ENCODE measurements around the gene SHANK1.
A peak's percentile ranks its signal among the peaks of the same experiment; 100 is the strongest.

SHANK1 gene

DNA sequence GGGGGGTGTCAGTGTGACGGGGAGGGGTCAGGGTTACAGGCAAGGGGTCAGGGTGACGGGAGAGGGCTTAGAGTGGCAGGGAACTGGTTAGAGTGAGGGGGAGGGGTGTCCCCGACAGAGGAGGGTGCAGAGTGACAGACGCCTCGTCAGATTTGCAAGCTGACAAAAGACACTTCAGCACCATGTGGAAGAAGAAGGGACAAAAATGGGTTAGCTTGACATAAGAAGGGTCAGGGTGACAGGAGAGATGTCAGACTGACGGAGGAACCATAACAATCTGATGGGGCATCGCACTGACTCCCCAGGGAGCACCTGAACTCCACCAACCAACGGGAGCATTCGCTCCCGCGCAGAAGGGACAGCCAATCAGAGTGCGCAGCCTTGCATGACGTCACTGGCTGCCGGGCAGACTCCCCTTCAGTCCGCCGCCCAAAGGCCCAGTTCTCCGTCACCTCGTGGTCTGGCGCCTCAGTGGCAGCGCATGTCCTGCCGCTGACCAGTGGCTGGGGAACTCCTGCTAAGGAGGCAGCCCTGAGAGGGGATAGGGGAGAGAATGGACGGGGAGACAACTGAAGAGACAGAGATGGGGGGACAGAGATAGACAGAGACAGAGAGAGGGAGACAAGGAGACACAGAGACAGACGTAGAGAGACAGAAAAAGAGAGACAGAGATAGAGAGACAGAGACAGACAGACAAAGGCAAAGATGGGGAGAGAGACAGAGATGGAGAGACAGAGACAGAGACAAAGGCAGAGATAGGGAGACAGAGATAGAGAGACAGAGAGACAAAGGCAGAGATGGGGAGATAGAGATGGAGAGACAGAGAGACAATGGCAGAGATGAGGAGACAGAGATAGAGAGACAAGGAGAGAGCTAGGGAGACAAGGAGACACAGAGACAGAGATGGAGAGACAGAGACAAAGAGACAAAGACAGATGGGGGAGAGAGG is 40.2 kb downstream of the SHANK1 start:
- peak; percentile 47 for DNase-seq

DNA sequence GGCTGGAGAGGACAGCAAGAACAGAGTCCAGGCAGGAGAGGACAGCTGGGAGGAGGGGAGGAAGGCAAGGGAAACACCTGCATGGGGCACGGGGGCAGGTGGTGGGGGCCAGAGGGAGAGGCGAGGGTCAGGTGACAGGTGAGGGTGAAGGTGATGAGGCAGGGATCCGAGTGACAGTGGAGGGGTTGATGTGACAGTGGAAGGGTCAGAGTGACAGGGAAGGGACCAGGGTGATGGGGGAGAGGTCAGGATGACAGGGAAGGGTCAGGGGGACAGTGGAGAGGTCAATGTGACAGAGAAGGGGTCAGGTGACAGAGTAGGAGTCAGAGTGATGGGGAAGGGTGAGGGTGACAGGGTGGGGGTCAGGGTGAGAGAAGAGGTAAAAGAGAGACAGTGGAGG is 41.3 kb downstream of the SHANK1 start:
- DNase-seq = no peak

DNA sequence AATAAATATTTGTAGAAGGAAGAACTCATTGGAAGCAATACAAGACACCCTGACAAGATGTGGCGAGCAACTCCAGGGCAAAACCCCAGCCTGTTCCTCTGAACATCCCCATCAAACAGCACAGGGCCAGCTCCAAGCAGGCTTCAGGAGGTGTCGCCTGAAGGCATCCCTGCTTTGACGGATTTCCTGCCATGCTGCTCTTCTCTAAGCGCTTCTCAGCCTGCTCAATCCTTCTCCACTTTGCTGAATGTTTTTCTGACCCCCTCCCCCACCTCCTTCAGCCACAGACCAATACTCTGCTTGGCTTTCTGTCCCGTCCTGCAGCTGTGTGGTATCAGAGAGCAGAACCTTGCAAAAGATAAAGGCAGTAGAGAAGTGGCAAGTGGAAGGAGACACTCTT is 42.0 kb downstream of the SHANK1 start:
- no peak for DNase-seq

DNA sequence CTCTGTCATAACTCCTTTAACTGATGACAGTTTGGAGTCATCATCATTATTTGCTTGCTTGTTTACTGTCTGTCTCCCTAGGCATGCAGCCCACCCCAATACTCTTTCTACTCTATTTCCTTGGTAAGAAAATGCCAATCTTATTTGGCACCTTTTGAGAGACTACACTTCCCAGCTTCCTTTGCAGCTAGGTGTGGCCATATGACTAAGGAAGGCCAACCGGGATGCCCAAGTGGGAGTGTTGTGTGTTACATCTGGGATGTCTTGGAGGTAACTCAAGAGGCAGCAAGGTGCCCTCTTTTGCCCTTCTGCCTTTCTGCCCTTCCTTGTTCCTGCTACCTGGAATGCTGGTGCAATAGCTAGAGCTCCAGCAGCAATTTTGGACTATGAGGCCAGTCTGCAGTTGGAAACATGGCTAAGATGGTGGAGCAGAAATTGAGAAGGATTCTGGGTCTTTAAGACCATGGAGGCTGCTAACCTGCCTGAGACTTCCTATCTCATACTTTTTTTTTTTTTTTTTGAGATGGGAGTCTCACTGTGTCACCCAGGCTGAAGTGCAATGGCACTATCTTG is 42.9 kb downstream of the SHANK1 start:
- no peak for DNase-seq

DNA sequence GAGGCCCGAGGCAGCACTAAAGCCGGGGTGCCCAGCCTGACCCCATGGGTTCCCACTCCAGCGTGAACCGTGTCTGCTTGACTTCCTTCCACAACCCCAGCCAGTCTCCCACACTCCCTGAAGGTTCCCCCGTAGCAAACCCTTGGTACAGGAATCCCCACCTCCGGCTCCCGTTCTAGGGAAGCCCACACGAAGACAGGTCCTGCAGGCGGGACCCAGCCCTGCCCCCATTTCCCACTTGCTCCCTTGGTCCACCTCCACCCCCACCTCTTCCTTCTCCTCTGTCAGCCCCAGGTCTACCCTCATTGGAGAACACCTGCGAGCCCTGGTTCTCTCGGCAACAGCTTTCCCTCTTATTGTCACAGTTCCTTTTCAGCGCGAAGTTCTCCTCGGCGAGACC is 46.5 kb downstream of the SHANK1 start:
- no peak for DNase-seq

DNA sequence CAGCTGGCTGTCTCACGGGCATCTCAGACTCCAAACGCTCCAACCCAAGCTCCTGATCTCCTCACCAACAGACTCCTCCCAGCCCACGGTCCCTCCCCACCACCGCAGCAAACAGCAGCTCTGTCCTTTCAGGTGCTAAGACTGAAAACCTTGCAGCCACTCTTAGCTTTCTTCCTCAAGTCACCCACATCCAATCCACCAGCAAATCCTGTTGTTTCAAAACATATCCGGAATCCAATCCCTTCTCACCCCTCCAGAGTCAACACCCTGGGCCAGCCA is 49.6 kb downstream of the SHANK1 start:
- DNase-seq = no peak

DNA sequence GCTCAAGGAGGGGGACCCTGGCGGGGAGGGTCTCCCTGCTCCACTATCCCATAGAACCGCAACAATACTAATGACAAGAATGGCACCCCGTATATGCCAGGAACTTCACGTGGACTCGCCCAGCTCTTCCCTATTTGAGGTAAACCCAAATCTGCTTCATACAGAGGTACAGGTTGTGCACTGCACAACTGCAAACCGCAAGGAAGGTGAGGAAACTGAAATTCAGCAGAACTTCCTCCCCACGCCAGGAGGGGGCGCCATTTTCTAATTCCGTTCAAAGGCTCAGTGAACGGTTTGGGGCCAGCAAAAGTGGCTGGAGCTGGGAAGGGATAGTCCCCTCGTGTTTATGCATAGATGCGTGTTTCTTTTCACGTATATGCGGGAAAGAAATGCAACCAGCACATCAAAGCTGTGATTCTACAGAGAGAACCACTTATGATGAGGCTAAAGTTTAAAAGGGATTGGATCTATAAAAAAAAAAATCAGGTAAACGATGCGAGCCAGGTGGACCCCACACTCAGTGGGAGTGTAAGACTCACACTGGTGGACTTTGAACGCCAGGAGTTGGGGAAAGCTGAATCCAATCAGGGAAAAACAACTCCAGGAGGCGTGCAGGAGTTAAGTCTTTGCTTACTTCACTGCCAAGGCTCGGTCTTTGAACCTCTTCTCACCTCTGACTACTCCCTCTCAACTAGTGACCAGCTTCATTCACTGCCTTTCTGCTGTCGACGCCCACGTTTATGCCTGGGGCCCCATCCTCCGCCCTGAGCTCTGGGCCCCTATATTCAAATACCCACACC is 50.1 kb downstream of the SHANK1 start:
- peak; percentile 17 for DNase-seq

DNA sequence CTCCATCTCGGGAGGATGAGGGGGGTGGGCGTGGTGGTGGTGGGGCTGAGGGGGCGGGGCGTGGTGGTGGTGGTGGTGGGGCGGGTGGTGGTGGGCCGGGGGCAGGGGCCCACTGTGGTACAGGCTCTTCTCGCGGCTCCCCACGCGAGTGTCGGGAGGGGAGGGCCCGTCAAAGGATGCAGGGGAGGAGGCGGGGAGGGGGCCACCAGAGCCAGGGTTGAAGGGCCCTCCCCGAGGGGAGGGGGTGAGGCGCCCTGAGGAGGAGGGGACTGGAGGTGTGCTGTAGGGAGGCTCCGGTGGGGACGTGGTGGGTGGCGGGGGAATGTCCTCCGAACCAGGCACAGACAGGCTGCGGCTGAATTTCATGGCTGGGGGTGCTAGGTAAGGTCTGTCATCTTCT is 50.7 kb downstream of the SHANK1 start:
- no peak for DNase-seq

DNA sequence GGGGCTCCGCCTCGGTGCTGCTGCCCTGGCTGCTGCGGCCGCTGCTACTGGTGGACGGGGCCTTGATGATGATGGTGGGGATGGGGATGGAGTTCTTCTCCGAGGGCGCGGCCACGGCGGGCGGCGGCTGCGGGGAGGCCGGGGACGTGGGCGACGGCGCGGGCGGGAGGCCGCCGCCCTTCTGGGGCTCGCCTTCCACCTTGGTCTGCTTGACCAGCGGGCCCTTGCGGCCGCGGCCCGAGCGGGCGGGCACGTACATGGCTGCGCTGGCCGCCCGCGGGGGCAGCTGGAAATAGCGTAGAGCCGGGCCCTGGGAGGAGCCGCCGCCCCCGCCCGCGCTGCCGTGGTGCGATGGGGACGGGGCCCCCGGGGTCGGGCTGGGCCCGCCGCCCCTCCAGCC is 51.2 kb downstream of the SHANK1 start:
- no peak for DNase-seq

DNA sequence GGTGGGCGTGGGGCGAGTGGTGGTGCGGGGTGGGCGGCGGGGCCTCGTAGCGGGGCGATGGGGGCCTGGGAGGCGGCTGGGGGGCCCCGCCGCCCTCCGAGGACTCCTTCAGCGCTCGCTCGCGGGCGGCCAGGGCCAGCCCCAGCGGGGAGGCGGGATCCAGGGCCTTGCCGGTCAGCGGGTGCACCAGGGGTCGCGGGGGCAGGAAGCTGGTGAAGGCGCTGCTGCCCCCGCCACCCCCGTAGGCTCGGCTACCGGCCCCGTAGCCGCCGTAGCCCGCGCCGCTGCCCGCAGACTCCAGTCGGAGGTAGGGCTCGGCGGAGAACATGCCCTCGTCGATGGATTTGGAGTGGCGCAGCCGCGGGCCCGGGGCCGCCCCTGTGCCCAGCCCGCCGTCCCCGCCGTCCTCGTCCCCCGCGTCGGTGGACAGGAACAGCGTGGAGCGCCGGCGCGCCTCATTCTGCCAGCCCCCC is 51.8 kb downstream of the SHANK1 start:
- no peak for DNase-seq

DNA sequence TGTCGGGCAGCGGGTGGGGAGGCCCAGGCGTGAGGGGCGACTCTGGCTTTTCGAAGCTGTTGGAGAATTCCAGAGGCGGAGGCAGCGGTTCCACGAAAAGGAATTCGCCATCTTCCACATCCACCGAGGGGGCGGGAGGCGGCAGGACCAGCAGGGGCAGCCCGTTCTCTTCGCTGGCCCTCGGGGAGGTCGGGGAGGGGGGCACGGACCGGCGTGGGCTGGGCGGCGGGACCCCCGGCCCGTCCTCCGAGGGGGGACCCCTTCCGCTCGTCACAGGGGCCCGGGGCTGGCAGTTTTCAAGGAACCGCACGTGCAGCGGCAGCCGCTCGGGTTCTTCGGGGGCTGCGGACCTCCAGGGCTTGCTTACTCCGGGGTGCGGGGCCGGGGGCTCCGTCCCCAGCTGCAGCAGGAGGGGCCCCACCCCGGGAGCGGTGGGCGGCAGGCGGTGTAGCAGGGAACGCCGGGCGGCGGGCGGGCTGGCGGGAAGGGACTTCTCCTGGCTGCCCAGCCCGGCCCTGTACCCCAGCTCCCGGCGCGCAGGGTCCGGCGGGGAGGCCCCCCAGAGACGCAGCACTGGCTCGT is 52.3 kb downstream of the SHANK1 start:
- no peak for DNase-seq

DNA sequence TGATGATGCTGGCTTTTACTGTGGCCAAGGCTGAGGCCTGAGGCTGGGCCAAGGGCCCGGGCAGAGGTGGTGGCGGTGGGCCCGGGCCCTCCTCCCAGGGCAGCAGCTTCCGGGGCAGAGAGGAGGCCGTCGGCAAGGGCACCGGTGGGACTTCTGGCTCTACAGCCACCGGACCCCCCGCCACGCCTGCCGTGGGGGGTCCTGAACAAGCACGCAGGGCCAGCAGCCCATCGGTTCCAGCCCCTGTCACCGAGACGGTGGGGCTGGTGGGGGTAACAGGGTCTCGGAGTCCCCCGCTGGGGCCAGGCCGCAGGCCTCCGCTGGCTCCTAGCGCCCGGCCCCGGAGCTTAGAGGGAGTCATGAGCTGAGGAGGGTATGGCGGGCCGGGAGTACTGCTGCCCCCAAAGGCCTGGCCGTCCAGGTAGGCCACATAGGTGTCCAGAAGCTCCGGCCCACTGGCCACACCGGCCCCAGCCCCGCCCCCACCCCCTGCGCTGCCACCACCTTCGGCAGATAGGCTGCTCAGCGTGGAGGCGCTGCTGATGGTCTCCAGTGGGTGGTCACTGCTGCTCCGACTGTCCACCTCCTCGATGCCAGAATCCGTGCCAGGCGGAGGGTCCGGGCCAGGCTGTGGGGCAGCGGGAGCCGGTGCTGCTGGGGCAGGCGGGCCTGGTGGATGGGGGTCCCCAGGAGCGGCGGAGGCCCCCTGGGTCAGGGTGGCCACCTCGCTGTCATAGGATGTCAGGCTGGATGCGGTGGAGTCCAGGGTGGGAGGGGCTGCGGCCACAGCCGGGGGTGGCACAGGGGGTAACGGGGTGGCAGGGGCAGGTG is 53.0 kb downstream of the SHANK1 start:
- no peak for DNase-seq

DNA sequence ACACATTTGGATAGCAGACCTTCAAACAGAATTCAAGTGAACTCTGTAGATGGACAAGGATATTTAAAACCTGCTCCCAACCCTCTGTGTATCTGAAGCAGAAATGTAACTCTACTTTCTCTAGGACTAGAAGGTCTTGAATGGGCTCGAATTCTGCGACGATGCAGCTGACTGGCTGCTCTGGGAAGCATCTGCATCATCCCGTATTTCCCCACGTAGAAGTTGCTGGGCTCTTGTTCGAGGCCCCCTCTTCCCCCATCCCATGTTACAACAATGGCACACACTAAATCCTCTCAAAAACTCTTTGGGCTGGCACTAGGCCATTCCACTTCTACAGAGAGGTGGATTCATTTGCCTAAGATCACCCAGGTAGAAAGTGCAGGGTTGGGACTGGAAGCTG is 55.4 kb downstream of the SHANK1 start:
- no peak for DNase-seq

DNA sequence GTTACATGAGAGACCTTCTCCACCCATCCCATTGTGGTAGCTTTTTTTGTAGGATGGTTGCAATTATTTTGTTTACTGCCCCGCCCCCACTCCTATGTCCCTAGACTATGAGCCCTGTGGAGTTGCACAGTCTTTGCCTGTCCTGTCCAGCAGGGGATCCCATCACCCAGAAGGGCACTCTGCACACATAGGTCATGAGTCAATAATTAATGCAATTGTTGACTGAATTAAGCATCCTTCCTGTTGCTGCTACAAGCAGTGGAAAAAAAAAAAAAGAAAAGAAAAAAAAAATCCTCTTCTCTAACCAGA is 56.2 kb downstream of the SHANK1 start:
- no peak for DNase-seq

DNA sequence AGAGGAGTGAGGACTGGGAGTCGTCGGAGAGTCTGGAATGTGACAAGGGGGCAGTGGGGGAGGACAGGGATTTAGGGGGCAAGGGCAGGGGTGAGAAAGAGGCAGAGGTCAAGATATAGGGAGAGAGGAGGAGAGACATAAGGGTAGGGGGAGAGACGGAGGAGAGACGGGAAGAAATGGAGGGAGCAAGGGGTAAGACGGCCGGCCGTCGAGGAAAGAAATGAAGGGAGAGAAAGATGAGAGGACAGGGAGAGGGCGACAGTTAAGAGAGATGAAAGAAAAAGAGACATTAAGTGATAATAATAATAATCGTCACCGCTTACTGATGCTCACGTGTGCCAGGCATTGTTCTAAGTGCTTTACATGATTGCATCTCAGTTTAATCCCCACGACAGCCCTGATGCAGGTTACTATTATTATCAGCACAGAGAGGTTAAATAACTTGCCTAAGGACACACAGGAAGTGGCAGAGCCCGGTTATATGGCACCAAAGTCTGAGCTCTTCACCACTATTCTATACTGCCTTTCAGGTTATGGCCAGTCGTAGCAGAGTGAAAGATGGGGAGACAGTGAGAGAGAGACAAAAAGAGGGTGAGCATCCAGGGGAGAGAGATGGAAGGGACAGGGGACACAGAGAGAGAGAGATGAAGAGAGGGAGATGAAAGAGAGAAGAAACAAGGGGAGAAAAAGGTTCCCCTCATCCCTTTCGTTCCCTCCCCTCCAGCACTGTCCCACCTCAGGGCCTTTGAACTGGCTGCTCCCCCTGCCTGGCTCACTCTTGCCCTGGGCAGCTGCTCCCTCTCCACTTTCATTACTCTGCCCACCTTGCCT is 56.7 kb downstream of the SHANK1 start:
- no peak for DNase-seq

DNA sequence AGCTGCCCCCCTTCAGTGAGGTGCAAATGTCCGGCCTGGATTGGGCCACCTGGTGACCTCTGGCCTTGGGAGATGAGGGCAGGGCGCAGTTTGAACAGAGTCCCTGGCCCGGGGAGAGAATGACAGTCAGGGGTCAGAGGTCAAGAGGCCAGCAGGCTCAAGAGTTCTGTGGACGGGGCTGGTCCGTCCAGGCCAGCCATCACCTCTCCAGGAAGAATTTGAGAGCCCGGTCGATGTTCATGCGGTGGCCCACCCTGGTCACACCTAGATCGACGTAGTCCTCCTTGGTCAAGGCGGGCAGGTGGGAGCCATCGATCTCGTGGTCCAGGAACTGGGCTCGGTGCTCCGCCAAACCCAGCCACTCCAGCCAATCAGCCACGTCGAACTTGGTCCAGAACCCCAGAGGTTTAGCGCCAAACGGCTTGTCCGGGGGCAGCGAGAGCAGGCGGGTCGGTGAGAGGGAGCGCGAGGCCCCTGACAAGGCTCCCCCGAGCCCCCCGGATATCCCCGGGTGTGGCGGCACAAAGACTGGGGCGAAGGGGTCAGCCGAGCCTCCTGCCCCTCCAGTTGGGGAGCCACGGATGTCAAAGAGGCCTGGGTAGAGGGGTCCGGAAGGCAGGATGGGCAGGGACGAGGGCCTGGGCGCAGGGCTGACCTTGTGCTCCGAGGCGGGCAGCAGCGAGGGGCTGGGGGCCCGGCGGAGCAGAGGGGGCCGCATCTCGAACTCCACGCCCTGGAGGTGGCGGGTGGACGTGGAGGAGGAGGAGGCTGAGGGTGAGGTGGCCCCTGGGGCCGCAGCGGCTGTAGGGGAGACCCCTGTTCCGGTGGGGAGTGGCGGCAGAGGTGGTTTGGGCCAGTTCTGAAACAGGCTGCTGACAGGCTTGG is 57.6 kb downstream of the SHANK1 start:
- no peak for DNase-seq

DNA sequence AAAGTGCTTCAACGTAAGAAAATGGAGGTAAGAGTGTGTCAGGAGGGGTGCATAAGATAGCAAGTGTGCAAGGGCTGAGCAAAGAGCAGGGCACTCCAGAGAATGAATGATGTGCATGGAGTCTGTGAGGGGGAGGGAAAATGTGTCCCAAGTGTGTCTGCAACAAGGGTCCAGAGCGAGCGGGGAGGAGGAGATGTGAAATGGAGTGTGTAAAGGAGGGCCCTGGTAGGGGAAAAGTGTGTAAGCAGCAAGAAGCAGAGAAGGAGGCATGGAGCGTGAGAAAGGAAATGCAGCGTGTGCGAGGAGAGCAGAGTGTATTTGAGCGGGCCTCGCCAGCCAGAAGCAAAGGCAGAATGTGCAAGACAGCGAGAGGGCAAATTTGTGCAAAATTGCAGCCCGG is 58.6 kb downstream of the SHANK1 start:
- DNase-seq = no peak

DNA sequence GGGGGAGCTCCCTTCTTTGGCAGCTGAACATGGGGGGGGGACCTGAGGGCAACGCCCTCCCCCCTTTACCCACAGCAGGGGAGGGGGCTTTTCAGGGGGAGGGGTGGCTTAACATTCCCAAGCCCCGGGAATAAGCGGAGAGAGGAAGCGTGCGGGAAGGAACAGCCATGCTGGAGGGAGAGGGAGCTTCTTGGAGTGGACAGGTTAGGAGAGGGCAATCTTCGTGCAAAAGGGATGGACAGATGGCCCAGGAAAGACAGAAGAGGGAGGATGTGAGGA is 59.6 kb downstream of the SHANK1 start:
- DNase-seq = no peak

DNA sequence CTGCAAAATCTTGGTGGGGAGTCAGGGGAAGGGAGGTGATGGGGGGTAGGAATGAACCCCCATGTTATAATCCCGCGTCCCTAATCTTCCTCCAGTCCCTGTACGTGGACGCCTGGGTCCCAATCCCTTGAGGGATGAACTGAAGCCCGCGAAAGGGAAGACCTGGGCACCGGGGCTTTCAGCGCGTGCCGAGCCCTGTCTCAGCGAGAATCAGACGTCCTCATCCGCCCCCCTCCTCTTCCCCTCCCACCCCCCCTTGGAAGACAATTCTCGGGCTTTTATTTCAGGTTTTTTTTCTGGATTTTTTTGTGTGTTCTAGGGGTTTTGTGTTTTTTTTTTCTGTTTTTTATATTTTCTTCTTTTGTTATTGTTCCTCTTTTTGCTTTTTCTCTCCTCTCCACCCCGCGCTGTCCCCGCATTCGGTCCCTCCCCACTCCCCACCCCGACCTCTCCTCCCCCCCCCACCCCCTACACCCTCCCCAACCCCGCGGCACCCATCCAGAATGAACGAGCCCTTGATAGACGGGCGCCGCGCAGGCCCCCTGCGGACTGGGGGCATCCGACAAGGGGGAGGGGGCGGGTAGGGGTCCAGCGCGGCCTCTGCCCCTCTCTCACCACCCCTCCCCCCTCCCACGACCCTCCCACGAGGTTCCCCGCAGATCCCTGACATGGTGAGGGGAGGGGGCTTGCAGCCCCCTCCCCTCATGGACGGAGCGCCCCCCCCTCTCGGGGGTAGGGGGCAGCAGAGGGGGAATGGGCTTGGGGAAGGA is 60.1 kb downstream of the SHANK1 start:
- no peak for DNase-seq
